ENCODE data around the gene BAIAP2. TPM values are rescaled to one million over a fixed set of nuclear protein-coding genes. Genes with fewer than 3 reads are reported as not detected.

Gene BAIAP2
- total and polyA plus RNA-seq, 8 donors = 4.7 to 16.4 (median 11.1) TPM

DNA sequence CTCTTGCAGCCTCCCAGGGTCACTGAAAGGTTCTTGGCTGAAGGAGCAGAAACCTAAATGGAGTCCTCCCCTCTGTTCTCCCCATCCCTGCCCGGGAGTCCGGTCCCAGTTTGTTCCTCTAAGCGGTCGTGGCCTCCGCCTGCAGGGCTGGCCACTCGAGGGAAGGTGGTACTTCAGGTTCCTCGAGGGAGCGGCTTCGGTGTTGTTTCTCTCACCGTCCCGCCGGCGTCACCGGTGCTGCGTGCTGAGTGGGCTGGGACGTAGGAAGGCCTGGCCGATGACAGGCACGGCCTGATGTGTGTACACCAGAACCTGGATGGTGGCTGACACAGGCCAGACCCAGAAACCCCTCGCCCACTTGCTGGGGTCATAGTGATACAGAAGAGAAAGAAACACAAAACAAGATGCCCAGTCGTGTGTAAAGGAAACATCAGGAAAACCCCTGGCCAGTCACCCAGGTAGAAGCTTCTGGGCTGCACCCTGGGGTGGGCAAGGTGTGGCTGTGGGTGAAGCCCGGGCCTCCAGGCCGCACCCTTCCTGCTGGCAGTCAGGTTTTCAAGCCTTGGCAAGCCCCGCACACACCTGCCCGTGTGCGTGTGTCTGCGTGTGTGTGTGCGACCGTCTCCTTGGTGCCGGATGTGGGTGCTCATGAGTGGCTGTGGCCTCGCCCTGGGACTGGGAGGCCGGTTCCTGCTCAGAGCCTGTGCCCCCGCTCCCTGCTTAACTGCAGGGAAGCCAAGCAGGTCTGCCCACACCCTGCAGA lies 52.0 kb downstream of the BAIAP2 start:
- TF ChIP-seq, protein P1, sequence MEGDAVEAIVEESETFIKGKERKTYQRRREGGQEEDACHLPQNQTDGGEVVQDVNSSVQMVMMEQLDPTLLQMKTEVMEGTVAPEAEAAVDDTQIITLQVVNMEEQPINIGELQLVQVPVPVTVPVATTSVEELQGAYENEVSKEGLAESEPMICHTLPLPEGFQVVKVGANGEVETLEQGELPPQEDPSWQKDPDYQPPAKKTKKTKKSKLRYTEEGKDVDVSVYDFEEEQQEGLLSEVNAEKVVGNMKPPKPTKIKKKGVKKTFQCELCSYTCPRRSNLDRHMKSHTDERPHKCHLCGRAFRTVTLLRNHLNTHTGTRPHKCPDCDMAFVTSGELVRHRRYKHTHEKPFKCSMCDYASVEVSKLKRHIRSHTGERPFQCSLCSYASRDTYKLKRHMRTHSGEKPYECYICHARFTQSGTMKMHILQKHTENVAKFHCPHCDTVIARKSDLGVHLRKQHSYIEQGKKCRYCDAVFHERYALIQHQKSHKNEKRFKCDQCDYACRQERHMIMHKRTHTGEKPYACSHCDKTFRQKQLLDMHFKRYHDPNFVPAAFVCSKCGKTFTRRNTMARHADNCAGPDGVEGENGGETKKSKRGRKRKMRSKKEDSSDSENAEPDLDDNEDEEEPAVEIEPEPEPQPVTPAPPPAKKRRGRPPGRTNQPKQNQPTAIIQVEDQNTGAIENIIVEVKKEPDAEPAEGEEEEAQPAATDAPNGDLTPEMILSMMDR (IDR thresholded peaks at IDR 0.05) = no peak
- H3K36me3 ChIP-seq = no peaks in the 10 kb centered on the region
- intact Hi-C loops (cut with DNase I) = no loop called here
- DNase-seq = no peak
- ATAC-seq = no peak
- H3K4me1 ChIP-seq = peaks cover 0 to 4% (median 0%) of the 10 kb centered on the region in 3 donors
- H3K27me3 ChIP-seq = no peaks in the 10 kb centered on the region
- no peak overlapping the region for H3K27ac ChIP-seq
- no peak overlapping the region for H3K4me3 ChIP-seq
- no peak for FAIRE-seq
- WGBS, 2 donors = 88 to 89% methylated on average over 32 of the region's 32 CpGs
- H3K9me3 ChIP-seq = no peaks in the 10 kb centered on the region

DNA sequence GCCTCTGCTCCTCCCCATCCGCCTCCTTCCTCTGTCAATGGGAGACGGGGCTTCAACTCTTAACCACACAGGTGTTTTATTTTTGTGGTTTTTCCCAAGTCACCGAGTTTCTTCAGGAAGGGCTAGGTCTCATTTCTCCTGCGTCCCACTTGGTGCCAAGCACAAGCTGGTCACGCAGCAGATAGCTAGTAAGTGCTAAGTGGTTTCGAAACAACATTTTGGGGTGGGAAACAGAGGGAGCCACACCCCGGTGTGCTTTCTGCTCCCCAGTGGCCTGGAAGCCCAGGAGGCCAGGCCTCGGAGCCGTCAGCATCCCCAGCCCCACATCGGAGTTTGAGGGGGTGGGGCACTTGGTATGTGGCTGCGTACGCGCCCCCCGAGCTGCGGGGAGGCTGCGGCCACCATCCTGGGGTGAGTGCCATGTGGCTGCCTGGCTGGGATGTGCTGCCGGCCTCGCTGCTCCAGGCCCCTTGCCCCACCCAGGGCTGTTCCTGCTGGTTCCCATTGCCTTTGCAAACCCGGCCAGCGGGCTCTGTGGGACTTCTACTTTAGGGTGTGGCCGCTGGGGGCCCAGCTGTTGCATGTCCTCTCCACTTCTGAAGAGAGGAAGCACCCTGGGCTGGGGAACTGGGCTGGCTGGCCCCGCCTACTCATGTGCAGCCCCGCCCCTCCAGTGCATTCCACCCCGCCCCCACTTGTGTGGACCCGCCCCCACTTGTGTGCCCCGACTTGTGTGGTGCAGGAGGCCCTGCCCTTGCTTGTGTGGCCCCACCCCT lies 55.6 kb downstream of the BAIAP2 start:
- H3K4me1 ChIP-seq = peaks cover 0 to 2% (median 0%) of the 10 kb centered on the region in 3 donors
- no peaks in the 10 kb centered on the region for H3K9me3 ChIP-seq
- intact Hi-C loops (cut with DNase I) = no loop called here
- no peak overlapping the region for H3K27ac ChIP-seq
- DNase-seq = no peak
- ATAC-seq = no peak
- 85 to 91% methylated on average over 21 to 26 of the region's 26 CpGs for WGBS, 2 donors
- FAIRE-seq = no peak
- no peaks in the 10 kb centered on the region for H3K27me3 ChIP-seq
- no peak overlapping the region for H3K4me3 ChIP-seq
- no peaks in the 10 kb centered on the region for H3K36me3 ChIP-seq
- TF ChIP-seq, protein P1 (IDR thresholded peaks at IDR 0.05) = no peak

DNA sequence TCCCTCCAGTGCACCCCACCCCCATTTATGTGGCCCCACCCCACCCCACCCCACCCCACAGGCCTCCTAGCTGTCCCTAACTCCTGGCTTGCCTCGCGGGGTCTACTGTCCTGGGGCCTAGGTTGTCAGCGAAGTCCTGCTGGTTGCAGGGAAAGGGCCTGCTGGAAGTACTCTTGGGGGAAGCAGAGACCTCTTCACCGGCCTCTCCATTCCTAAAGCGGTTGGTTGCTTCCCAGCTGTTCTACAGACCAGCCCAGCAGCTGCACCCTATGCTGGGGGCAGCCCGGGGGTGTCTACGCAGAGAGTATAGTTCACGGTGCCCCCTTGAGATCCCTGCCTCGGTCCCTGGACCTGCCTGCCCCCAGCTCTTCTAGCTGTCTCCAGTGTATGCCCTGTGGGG lies 56.2 kb downstream of the BAIAP2 start:
- Histone ChIP-seq H3K27me3 (no peaks in the 10 kb centered on the region), H3K4me1 (peaks cover 0 to 2% (median 0%) of the 10 kb centered on the region in 3 donors), H3K4me3 (no peak overlapping the region), H3K9me3 (no peaks in the 10 kb centered on the region), H3K36me3 (no peaks in the 10 kb centered on the region), H3K27ac (no peak overlapping the region)
- TF ChIP-seq, protein P1 (IDR thresholded peaks at IDR 0.05) = no peak
- ATAC-seq (no peak), FAIRE-seq (no peak), DNase-seq (no peak)
- WGBS, 2 donors = 92 to 93% methylated on average over 9 of the region's 9 CpGs
- intact Hi-C loops (cut with DNase I) = no loop called here

DNA sequence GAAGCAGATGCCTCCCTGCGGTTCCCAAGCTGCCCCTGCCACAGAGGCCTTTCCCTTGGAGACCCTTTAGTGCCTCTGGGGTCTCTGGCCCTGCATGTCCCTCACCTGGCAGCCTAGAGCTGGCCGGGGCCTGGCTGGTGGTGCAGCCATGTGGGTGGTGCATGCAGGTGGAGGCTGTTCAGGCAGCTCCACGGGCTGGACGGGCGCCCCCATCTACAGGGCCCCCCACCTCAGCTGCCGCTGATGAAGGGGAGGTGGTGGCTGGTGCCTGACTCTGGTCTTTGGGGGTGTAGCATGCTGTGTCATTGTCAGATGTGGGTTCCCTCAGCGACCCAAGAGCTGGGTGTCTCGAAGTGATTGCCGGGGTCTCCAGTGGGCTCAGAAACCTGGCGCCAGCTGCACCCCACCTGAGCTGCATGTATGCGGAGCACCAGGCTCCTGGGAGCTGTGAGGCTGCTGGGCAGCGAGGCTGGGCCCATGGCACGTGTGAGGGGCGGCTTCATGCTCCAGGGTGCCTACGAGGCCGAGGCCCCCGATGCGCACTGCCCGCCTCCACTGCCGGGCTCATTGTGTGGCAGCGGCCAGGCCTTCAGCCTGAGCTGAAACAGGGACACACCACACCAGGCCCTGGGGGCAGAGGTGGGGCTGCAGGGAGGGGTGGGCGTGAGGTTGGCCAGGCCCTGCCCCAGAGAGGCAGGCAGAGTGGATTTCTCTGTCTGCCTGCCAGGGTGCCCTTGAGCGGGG lies 57.0 kb downstream of the BAIAP2 start:
- H3K4me3 ChIP-seq = no peak overlapping the region
- no peaks in the 10 kb centered on the region for H3K27me3 ChIP-seq
- ATAC-seq (no peak), FAIRE-seq (no peak), DNase-seq (no peak)
- no peaks in the 10 kb centered on the region for H3K9me3 ChIP-seq
- no peak overlapping the region for H3K27ac ChIP-seq
- WGBS, 2 donors = 92 to 97% methylated on average over 21 to 23 of the region's 23 CpGs
- H3K4me1 ChIP-seq = peaks cover 0 to 2% (median 0%) of the 10 kb centered on the region in 3 donors
- intact Hi-C loops (cut with DNase I) = no loop called here
- TF ChIP-seq, protein P1 (IDR thresholded peaks at IDR 0.05) = no peak
- H3K36me3 ChIP-seq = no peaks in the 10 kb centered on the region
